Spleen (tissue), 7 donors: Measurements from ENCODE around the gene FAM47A.

Experiments
- CTCF ChIP-seq, 11 experiments: fragments of 200-600 bp in 7 of 11; fragments of 450-650 bp in 4 of 11; sonication (generic) in 4 of 11; IDR thresholded peaks in 8 of 11; conservative IDR thresholded peaks in 3 of 11; 1 replicate in 7 of 11; 2 replicates in 4 of 11; pipeline versions ENCODE4 v1.4.0 to v1.8.0; 2016 to 2021; ENCODE audit warnings: antibody characterized with exemption in 11 of 11, inconsistent platforms in 4 of 11, mild to moderate bottlenecking in 1 of 11
- POLR2AphosphoS5 ChIP-seq, 3 donors: sonication (generic); formaldehyde crosslinking; IDR thresholded peaks; one replicate each; pipeline ENCODE4 v1.5.1; 2017; ENCODE audit warnings: antibody characterized with exemption in 3 of 3
- donor health status: DM: no; HTN: no; CAD: no; lungs with moderate emphysema.
- donor health status: DM: no; HTN: no; CAD: no.
- donor health status: DM: no; HTN: no; CAD: no.

GRCh38 chrX:34130501-34130900, 1.6 kb downstream of the FAM47A start:
- TF ChIP-seq CTCF (IDR thresholded peaks at IDR 0.05 in 8 of 11, conservative IDR thresholded peaks at IDR 0.05 in 3 of 11) = no peak
- TF ChIP-seq POLR2AphosphoS5 (IDR thresholded peaks at IDR 0.05) = no peak
